ENCODE data around the gene PODXL.

DNA sequence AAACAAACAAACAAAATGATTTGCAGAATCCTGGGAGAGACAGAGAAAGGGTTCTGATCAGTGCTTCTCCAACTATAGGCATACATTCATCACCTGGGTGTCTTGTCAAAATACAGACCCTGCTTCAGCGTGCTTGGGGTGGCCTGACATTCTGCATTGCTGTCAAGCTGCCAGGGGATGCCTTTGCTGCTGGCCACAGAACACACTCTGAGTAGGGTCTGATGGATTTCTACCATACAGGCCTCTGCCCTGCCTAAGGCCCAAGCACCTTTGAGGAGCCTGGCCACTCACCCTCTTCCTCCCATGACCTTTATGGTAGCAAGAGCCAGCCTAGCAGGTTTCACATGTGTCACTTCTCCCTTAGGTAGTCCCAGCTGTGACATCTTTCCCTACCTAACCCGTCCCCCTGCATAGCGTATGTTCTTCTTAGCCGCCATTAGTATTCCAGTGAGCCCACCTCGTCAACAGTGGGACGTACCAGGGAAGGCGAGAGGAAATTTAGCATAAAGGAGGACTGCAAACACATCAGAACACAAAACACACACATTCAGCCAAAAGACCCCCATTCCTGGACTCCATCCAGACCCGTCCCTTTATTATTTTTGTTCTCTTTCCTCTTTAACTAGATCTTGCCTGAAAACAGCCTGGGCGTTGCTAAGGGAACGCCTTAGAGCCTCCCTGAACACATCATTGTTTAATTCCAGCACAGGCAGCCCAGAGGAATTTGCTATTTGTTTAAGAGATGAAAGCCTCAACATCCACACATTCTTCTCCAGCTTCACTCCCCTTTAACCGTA lies 43.9 kb upstream of the PODXL start:
- TF ChIP-seq CTCF (IDR thresholded peaks at IDR 0.05 in 4 of 5, conservative IDR thresholded peaks at IDR 0.05 in 1 of 5) (no peak), POLR2A (IDR thresholded peaks at IDR 0.05) (no peak)

Measured in gastrocnemius medialis (tissue), 4 donors.